A549 (cell line): Measurements from ENCODE around the gene PPM1H.

Experiments used
- CTCF ChIP-seq: fragments of >200 bp; sonication (Bioruptor Twin); formaldehyde crosslinking; IDR thresholded peaks from 3 replicates; pipeline ENCODE4 v1.5.1; 2016
- EHMT2 ChIP-seq: fragments of 200-600 bp; sonication (generic); IDR thresholded peaks from 2 replicates; pipeline ENCODE4 v1.6.1; 2016; ENCODE audit warnings: antibody characterized with exemption, low read depth, mild to moderate bottlenecking, moderate library complexity
- ESRRA ChIP-seq: fragments of 150-350 bp; IDR thresholded peaks from 2 replicates; pipeline ENCODE4 v1.6.1; 2014; ENCODE audit warnings: mild to moderate bottlenecking, low read length, borderline replicate concordance
- HOXB5 ChIP-seq: fragments of 250-450 bp; sonication (Bioruptor Pico); IDR thresholded peaks from 2 replicates; pipeline ENCODE4 v1.5.0; 2020; ENCODE audit warnings: mild to moderate bottlenecking, moderate library complexity
- JUN ChIP-seq, 2 experiments: fragments of >200 bp; sonication (Bioruptor Twin); formaldehyde crosslinking; IDR thresholded peaks; 2 replicates in 1 of 2; 3 replicates in 1 of 2; pipeline ENCODE4 v1.6.1; 2016 to 2017
- MAZ ChIP-seq: fragments of 150-350 bp; IDR thresholded peaks from 2 replicates; pipeline ENCODE4 v1.6.1; 2014; ENCODE audit warnings: antibody characterized with exemption, low read depth, low read length, borderline replicate concordance
- POLR2A ChIP-seq: IDR thresholded peaks from 2 replicates; pipeline ENCODE4 v1.6.1; 2012; ENCODE audit warnings: mild to moderate bottlenecking, low read length

DNA sequence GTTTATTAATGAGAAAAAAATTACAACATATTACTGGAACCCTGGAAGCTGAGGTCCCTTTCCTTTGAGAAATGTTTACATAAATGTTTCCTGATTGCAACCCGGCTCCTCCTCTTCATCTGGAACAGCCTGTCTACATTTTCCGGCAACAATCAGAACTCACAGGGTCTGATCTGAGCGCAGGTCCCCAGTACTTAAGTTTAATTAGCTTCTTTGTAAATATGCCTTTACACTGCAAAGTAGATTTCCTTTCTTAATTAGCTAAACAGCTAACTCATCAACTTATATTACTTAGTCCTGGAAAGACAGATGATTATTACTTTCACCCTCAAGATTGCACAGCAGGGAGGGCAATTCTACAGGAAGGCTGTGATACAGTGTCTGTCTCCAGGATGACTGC is 255.3 kb downstream of the PPM1H start:
- TF ChIP-seq CTCF (no peak), MAZ (no peak), HOXB5 (CRISPR knock-in tag) (no peak), EHMT2 (no peak), JUN (IDR thresholded peaks at IDR 0.05) (no peak), POLR2A (no peak), ESRRA (no peak)
